Measurements from ENCODE around the gene DDIT3.
"Not testable (repeated sequence)": the region's sequence is repeated elsewhere in the genome, so short reads cannot be mapped to it uniquely, and the experiment has no call there.

DDIT3 gene

GRCh38 chr12:57511588-57512325 is 8.6 kb downstream of the DDIT3 start:
- no peak for DNase-seq

- no peak for DNase-seq
Observed at GRCh38 chr12:57511161-57511560, 9.2 kb downstream of the DDIT3 start.

- not testable (repeated sequence) for DNase-seq
Observed at GRCh38 chr12:57507796-57508195, 12.5 kb downstream of the DDIT3 start.

DNA sequence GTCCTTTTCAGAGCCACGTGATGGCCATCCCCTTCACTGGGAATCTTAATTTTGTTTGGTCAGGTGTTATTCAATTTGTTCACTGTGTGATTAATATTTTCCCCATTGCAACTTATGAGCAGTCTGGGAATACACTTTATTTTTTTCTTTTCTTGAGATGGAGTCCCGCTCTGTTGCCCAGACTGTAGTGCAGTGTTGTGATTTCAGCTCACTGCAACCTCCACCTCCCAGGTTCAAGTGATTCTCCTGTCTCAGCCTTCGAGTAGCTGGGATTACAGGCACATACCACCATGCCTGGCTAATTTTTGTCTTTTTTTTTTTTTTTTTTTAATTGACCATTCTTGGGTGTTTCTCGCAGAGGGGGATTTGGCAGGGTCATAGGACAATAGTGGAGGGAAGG is 13.8 kb downstream of the DDIT3 start:
- DNase-seq, result not testable (repeated sequence)

DNA sequence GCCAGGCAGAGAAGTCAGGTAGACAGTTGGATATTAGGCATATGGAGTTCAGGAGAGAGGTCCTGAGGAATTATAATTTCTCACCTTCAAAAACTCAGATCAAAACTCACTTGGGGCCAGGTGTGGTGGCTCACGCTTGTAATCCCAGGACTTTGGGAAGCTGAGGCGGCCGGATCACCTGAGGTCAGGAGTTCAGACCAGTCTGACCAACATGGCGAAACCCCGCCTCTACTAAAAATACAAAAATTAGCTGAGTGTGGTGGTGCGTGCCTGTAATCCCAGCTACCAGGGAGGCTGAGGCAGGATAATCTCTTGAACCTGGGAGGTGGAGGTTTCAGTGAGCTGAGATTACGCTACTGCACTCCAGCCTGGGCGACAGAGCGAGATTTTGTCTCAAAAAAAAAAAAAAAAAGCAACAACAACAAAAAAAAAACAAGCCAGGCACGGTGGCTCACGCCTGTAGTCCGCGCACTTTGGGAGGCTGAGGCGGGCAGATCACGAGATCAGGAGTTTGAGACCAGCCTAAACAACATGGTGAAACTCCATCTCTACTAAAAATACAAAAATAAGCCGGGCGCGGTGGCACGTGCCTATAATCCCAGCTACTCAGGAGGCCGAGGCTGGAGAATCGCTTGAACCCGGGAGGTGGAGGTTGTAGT is 17.9 kb downstream of the DDIT3 start:
- not testable (repeated sequence) for DNase-seq

DNA sequence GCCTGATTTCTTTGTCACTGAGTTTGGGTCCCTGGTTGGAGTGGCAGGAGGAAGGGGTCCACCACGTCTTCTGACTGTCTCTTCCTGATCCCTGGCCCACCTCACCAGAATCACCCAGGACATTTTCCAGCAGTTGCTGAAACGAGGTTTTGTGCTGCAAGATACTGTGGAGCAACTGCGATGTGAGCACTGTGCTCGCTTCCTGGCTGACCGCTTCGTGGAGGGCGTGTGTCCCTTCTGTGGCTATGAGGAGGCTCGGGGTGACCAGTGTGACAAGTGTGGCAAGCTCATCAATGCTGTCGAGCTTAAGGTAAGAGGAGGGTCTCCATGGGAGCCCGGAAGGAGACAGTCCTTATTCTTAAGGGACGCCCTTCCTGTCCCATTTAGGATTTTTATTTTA is 20.1 kb downstream of the DDIT3 start:
- no peak for DNase-seq

DNA sequence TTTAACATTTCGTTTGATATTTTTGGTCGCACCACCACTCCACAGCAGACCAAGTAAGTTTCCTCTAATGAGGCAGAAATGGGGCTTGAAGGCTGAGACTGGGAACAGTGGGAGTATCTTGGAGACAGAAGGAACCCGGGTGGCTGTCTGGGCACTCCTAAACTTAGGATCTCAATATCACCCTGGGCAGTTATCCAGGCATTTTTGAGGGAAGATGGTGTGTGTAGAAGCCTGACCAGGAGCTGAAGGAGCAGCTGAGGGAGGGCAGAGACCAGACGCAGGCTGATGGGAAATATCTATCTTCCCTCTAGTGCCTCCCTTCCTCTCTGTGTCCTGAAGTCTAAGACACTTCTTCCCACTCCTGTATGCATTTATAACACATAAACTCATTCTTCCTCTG is 21.7 kb downstream of the DDIT3 start:
- no peak for DNase-seq

GRCh38 chr12:57498132-57498502 is 22.2 kb downstream of the DDIT3 start:
- no peak for DNase-seq

GRCh38 chr12:57497223-57498131 is 22.8 kb downstream of the DDIT3 start:
- no peak for DNase-seq

- no peak for DNase-seq
Observed at GRCh38 chr12:57496822-57497221, 23.5 kb downstream of the DDIT3 start.

DNA sequence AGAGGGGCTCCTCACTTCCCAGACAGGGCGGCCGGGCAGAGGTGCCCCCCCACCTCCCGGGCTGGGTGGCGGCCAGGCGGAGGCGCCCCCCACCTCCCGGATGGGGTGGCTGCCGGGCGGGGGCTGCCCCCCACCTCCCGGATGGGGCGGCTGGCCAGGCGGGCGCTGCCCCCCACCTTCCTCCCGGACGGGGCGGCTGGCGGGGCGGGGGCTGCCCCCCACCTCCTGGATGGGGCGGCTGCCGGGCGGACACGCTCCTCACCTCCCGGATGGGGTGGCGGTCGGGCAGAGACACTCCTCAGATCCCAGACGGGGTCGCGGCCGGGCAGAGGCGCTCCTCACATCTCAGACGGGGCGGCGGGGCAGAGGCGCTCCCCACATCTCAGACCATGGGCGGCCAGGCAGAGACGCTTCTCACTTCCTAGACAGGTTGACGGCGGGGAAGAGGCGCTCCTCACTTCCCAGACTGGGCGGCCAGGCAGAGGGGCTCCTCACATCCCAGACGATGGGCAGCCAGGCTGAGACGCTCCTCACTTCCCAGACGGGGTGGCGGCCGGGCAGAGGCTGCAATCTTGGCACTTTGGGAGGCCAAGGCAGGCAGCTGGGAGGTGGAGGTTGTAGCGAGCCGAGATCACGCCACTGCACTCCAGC is 25.1 kb downstream of the DDIT3 start:
- DNase-seq, result not testable (repeated sequence)

DNA sequence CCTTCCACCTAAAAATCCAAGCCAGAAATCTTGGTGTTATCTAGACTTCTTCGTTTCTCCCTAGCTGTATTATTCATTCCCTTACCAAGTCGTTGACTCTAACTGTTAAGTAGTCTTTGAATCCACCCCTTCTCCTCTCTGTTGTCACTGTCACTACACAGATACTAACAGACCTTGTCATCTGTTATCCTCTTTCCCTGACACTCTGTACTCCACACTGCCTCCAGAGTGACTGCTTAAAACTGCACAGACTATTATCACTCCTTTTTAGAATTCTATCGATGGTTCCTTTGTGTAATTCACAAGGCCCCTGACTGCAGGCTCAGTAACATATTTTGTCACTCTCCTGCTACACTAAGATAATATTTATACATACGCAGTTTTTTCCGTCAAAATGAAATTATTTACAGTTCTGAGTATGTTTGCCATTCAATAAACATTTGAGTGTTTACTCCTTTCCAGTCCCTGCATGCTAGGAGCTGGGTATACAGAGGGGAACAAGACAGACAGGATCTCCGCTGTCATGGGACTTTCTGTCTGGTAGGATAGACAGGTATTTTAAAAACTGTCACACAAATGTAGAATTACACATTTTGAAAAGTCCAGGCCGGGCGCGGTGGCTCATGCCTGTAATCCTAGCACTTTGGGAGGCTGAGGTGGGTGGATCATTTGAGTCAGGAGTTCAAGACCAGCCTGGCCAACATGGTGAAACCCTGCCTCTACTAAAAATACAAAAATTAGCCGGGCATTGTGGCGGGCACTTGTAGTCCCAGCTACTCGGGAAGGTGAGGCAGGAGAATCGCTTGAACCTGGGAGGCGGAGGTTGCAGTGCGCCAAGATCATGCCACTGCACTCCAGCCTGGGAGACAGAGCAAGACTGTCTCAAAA is 28.7 kb downstream of the DDIT3 start:
- DNase-seq, result no peak

GRCh38 chr12:57490126-57490525 is 30.2 kb downstream of the DDIT3 start:
- DNase-seq, result no peak

- no peak for DNase-seq
Observed at GRCh38 chr12:57489157-57489641, 31.1 kb downstream of the DDIT3 start.

GRCh38 chr12:57488402-57489156 is 31.7 kb downstream of the DDIT3 start:
- DNase-seq, result no peak

DNA sequence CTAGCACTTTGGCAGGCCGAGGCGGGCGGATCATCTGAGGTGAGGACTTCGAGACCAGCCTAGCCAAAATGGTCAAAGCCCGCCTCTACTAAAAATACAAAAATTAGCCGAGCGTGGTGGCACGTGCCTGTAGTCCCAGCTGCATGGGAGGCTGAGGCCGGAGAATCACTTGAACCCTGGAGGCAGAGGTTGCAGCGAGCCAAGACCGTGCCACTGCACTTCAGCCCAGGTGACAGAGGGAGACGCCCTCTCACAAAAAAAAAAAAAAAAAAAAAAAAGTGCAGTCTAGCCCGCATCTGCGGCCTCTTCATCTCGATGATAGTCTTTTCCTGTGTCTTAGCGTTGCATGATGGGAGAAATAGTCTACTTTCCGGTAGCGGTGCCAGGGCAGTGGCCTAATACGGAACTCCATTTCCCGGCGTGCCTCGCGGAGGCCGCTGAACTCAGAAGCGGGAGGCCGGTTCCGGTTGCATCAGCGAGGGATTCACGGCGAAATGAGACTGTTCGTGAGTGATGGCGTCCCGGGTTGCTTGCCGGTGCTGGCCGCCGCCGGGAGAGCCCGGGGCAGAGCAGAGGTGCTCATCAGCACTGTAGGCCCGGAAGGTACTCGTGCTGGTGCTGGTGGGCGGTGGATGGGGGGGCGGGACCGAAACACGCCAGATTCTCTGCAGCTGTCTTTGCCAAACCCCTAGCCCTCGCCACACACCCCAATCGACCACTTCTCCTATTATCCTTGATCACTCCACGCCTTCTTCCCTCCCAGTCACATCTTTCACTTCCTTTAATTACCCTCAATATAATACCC is 32.5 kb downstream of the DDIT3 start, which contains the start of gene MARS1:
Gene MARS1 (plus strand): TSS at position 472 of the 805 bp plus-strand sequence. CDS start 23 bp downstream, at position 495.
- peak; percentile 92 for DNase-seq

GRCh38 chr12:57487055-57487596 is 33.2 kb downstream of the DDIT3 start:
- DNase-seq, result no peak

DNA sequence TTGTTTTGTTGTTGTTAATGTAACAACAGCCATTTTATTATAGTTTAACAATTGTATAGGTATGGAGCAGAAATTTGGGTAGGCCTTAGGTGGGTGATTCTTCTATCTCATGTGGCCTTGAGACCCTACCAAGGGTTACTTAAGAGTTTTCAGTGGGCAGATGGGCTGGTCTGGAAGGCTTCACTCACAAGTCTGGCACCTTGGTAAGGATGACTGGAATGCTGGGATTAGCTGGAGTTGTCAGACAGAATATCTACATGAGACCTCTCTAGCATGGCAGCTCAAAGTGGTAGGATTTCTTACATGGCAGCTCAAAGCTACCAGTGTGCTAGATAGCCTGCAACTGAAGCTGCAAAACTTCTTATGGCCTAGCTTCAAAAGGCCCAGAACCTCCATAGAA is 34.6 kb downstream of the DDIT3 start:
- no peak for DNase-seq

DNA sequence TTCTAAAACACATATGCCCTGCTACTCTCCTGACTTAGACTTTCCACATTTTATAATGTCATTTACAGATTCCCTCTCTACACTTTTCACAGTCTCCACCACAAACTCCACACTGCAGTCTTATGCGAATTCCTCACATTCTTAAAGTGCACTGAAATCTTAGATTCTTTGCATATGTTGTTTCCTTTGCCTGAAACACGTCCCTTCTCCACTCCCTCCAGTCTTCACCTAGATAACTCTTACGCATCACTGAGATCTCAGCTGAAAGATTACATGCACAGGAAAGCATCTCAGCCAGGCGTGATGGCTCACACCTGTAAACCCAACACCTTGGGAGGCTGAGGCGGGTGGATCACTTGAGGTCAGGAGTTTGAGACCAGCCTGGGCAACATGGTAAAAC is 36.8 kb downstream of the DDIT3 start:
- DNase-seq, result no peak

GRCh38 chr12:57481671-57482070 is 38.6 kb downstream of the DDIT3 start:
- no peak for DNase-seq
